ENCODE data around the gene RAD9A. TPM values are rescaled to one million over a fixed set of nuclear protein-coding genes. Genes with fewer than 3 reads are reported as not detected.

The RAD9A gene
- total and polyA plus RNA-seq, 9 of the 15 experiments (the other 6 are each of a cell fraction or from before 2014, with no cell fraction given), result 1.4 to 41.2 (median 16.1) TPM

GRCh38 chr11:67429722-67430121 is 37.9 kb downstream of the RAD9A start:
- Histone ChIP-seq H2AFZ (ENCODE audit: low read depth, low read length) (no peak overlapping the region), H3K9me3 (replicated peaks; ENCODE audit: control insufficient read depth, insufficient read depth, low read depth, low read length) (no peaks in the 10 kb centered on the region), H3K4me1 (replicated peaks in 1 of 2; ENCODE audit: control insufficient read depth in 2 of 2, insufficient read depth in 2 of 2, low read length in 2 of 2) (peaks cover 9 to 43% of the 10 kb centered on the region in 2 experiments; a peak in 4 of 5 replicates), H4K20me1 (replicated peaks; ENCODE audit: control insufficient read depth, insufficient read depth, low read length) (no peaks in the 10 kb centered on the region), H3K27me3 (ENCODE audit: control insufficient read depth in 2 of 2, insufficient read depth in 2 of 2, low read length in 2 of 2) (no peaks in the 10 kb centered on the region), H3K27ac (ENCODE audit: extremely low read depth, low read depth, low read length) (no peak overlapping the region), H3K4me3 (peak overlapping the region; percentile 83; the same call in 1 of the 2 replicates), H3K9ac (ENCODE audit: insufficient read depth in 1 of 2, low read depth in 2 of 2, low read length in 2 of 2) (peak overlapping the region; percentile 91 to 97; a peak in 2 of 4 replicates), H3K4me2 (ENCODE audit: insufficient read depth, low read length) (peak overlapping the region; percentile 93), H3K9me1 (ENCODE audit: control insufficient read depth, insufficient read depth, low read length) (peaks cover 4% of the 10 kb centered on the region), H3K36me3 (ENCODE audit: control insufficient read depth, insufficient read depth, low read length) (peaks cover 55% of the 10 kb centered on the region; the same call in 2 of the 3 replicates), H3K79me2 (ENCODE audit: control insufficient read depth, insufficient read depth, low read length) (peaks cover 25% of the 10 kb centered on the region)
- WGBS (ENCODE audit: insufficient coverage, low coverage, missing lambda C conversion rate), result 68% methylated on average over 11 of the region's 11 CpGs
- TF ChIP-seq GTF2A2 (tag; IDR thresholded peaks at IDR 0.05), result no peak
- TF ChIP-seq PHB2 (IDR thresholded peaks at IDR 0.05; ENCODE audit: low read depth), result no peak
- TF ChIP-seq SMC3 (conservative IDR thresholded peaks at IDR 0.05; ENCODE audit: insufficient read depth, low read depth, low read length), result no peak
- TF ChIP-seq NFIC (IDR thresholded peaks at IDR 0.05), result peak; percentile 81
- ATAC-seq (no peak), DNase-seq (ENCODE audit: extremely low read depth in 1 of 4, low spot score in 3 of 4) (no peak), FAIRE-seq (no peak)
- no TSS peak for BruUV-seq (replicated peaks)
- ChIA-PET POLR2A (interaction anchor here (3.6 kb wide), 1 partner anchor 8 kb away, joined by 21 read pairs; the partner anchor contains the start of gene PTPRCAP), CTCF (ENCODE audit: low intra/inter-chr PET ratio) (interaction anchor here (1.6 kb wide), 1 partner anchor 29 kb away, joined by 3 read pairs; no protein-coding TSS in a partner anchor)
- intact Hi-C loops (cut with micrococcal nuclease) (loop anchor here (5.0 kb wide), 1 partner anchor 78 kb away; the partner anchor contains the start of genes CDK2AP2 and PITPNM1), in situ Hi-C loops (cut with MboI) (no loop called here)
